GM18526 (cell line): ENCODE results near the gene FXR2.
A peak's percentile ranks its signal among the peaks of the same experiment; 100 is the strongest.

Source experiments
- POLR2A ChIP-seq: IDR thresholded peaks from 3 replicates; pipeline ENCODE4 v1.6.1; 2011; ENCODE audit not compliant: insufficient read length; ENCODE audit errors: extremely low read depth

Gene FXR2

GRCh38 chr17:7614425-7615264 lies at the start of gene FXR2:
TSS of gene FXR2 (minus strand) at chr17:7614897. CDS start at chr17:7614532, 365 bp downstream.
- TF ChIP-seq POLR2A = peak; percentile 61

- TF ChIP-seq POLR2A = no peak
Measured at GRCh38 chr17:7656958-7657609, 42.4 kb upstream of the FXR2 start.

GRCh38 chr17:7655541-7655840 lies 40.8 kb upstream of the FXR2 start:
- no peak for TF ChIP-seq POLR2A

GRCh38 chr17:7654832-7655540 lies 40.3 kb upstream of the FXR2 start:
- TF ChIP-seq POLR2A = no peak

GRCh38 chr17:7652388-7653356 lies 38.0 kb upstream of the FXR2 start:
- TF ChIP-seq POLR2A = no peak

GRCh38 chr17:7651665-7652387 lies 37.1 kb upstream of the FXR2 start:
- TF ChIP-seq POLR2A = no peak

- TF ChIP-seq POLR2A = no peak
Measured at GRCh38 chr17:7651097-7651664, 36.5 kb upstream of the FXR2 start.

- no peak for TF ChIP-seq POLR2A
Measured at GRCh38 chr17:7650509-7651096, 35.9 kb upstream of the FXR2 start, which contains the start of gene ATP1B2. TSS of gene ATP1B2 (plus strand) at chr17:7650926. CDS start at chr17:7651519, 593 bp downstream.

GRCh38 chr17:7647018-7647417 lies 32.3 kb upstream of the FXR2 start:
- TF ChIP-seq POLR2A = no peak

GRCh38 chr17:7646457-7646856 lies 31.8 kb upstream of the FXR2 start:
- TF ChIP-seq POLR2A = no peak

- no peak for TF ChIP-seq POLR2A
Measured at GRCh38 chr17:7644775-7645174, 30.1 kb upstream of the FXR2 start.

GRCh38 chr17:7640783-7641182 lies 26.1 kb upstream of the FXR2 start:
- TF ChIP-seq POLR2A = no peak

- no peak for TF ChIP-seq POLR2A
Measured at GRCh38 chr17:7636163-7636562, 21.5 kb upstream of the FXR2 start.

GRCh38 chr17:7634384-7634783 lies 19.7 kb upstream of the FXR2 start:
- no peak for TF ChIP-seq POLR2A

GRCh38 chr17:7633093-7633492 lies 18.4 kb upstream of the FXR2 start:
- no peak for TF ChIP-seq POLR2A
